Cardiac fibroblast (primary cell): Measurements from ENCODE around the gene FAM162B.
"Not testable (repeated sequence)": the region's sequence is repeated elsewhere in the genome, so short reads cannot be mapped to it uniquely, and the experiment has no call there.

Experiments
- DNase-seq, 2 donors: peaks; one replicate each; pipeline versions ENCODE4 v3.0.0 to v3.0.0-alpha.2; 2010; ENCODE audit warnings: low read depth in 2 of 2
- H3K4me3 ChIP-seq, 2 donors: replicated peaks in 1 of 2; 1 replicate in 1 of 2; 2 replicates in 1 of 2; pipeline ENCODE4 v1.5.1; 2011; ENCODE audit warnings: low read depth in 2 of 2, low read length in 2 of 2, mild to moderate bottlenecking in 2 of 2, moderate library complexity in 1 of 2
- TF ChIP-seq, protein P1 (sequence below): IDR thresholded peaks from one replicate; pipeline ENCODE4 v1.5.1; 2011; ENCODE audit warnings: low read depth, mild to moderate bottlenecking, low read length, inconsistent platforms

FAM162B gene

DNA sequence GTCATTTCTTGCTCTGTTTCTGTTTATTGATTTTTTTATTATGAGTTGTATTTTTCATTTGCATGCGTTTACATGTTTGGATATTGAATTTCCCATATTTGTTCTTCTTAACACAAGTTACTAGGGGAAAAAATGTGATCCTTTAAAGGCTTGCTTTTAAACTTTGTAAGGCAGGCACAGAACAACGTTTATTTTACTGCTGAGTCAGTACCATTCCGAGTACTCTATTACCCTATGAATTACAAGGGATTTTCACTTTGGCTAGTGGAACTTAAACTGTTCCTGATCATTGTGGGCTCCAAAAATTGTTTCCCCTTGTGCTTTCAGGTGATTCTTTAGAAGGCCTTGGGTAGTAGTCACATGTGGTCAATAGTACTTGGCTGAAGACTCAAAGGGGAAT, 28.5 kb downstream of the FAM162B start:
- DNase-seq, result no peak
- H3K4me3 ChIP-seq, result no peak overlapping the region
- TF ChIP-seq, protein P1, sequence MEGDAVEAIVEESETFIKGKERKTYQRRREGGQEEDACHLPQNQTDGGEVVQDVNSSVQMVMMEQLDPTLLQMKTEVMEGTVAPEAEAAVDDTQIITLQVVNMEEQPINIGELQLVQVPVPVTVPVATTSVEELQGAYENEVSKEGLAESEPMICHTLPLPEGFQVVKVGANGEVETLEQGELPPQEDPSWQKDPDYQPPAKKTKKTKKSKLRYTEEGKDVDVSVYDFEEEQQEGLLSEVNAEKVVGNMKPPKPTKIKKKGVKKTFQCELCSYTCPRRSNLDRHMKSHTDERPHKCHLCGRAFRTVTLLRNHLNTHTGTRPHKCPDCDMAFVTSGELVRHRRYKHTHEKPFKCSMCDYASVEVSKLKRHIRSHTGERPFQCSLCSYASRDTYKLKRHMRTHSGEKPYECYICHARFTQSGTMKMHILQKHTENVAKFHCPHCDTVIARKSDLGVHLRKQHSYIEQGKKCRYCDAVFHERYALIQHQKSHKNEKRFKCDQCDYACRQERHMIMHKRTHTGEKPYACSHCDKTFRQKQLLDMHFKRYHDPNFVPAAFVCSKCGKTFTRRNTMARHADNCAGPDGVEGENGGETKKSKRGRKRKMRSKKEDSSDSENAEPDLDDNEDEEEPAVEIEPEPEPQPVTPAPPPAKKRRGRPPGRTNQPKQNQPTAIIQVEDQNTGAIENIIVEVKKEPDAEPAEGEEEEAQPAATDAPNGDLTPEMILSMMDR, result no peak

- H3K4me3 ChIP-seq, result no peak overlapping the region
- DNase-seq, result no peak
- TF ChIP-seq, protein P1, result no peak
Measured at GRCh38 chr6:116730513-116730912, 35.0 kb downstream of the FAM162B start.

- TF ChIP-seq, protein P1, result no peak
- H3K4me3 ChIP-seq, result no peak overlapping the region
- DNase-seq, result no peak
Measured at GRCh38 chr6:116726947-116727346, 38.6 kb downstream of the FAM162B start.

GRCh38 chr6:116714761-116715160, 50.8 kb downstream of the FAM162B start:
- H3K4me3 ChIP-seq, result no peak overlapping the region
- DNase-seq, result peak in 1 of 2 donors; percentile 1
- TF ChIP-seq, protein P1, result no peak

DNA sequence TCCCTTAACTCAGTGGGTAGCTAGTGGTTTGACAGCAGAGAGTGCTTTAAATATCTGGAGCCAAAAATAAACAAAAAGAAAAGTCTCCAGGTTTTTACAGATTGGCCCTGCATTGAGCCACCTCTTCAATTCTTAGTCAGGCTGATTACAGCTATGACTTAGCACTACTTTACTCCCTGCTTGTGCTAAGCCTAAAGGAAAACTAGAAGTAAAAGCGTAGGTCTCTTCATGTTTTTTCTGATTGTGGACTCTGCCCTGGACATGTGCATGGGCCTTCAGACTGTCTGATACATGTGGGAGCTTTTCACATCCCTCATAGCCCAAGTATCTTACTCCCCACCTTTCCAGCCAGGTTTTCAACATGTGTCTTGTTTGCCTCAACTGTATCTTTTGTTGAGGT, 51.2 kb downstream of the FAM162B start:
- TF ChIP-seq, protein P1, result no peak
- no peak overlapping the region for H3K4me3 ChIP-seq
- no peak for DNase-seq

- DNase-seq, result no peak
- TF ChIP-seq, protein P1, result no peak
Measured at GRCh38 chr6:116705917-116706316, 59.6 kb downstream of the FAM162B start.

GRCh38 chr6:116703888-116704287, 61.6 kb downstream of the FAM162B start:
- H3K4me3 ChIP-seq, DNase-seq: not testable (repeated sequence)

More at GRCh38 chr6:116705917-116706316, 59.6 kb downstream of the FAM162B start:
- H3K4me3 ChIP-seq, result no peak overlapping the region
